Ovary (tissue), 3 donors: ENCODE results near the gene BICD2.

ENCODE experiments used
- CTCF ChIP-seq, 3 donors: fragments of 450-650 bp in 2 of 3; fragments of 200-600 bp in 1 of 3; IDR thresholded peaks; one replicate each; pipeline versions ENCODE4 v1.5.1 to v1.8.0; 2016 to 2022; ENCODE audit warnings: antibody characterized with exemption in 3 of 3, mild to moderate bottlenecking in 1 of 3
- POLR2A ChIP-seq: fragments of 450-650 bp; IDR thresholded peaks from one replicate; pipeline ENCODE4 v1.6.1; 2017; ENCODE audit warnings: antibody characterized with exemption, mild to moderate bottlenecking, moderate library complexity
- donor health status: DM: no; HTN: no; CAD: no.

- TF ChIP-seq POLR2A (no peak), CTCF (IDR thresholded peaks at IDR 0.05) (no peak)
These were observed 15.3 kb downstream of the BICD2 start for GRCh38 chr9:92749071-92749933.
